ENCODE measurements around the gene CIAPIN1. TPM values are rescaled to one million over a fixed set of nuclear protein-coding genes. Genes with fewer than 3 reads are reported as not detected.

The CIAPIN1 gene
- total and polyA plus RNA-seq, 2 of the 4 experiments (the other 2 are of a cell fraction), result 41.6 to 47.7 TPM

DNA sequence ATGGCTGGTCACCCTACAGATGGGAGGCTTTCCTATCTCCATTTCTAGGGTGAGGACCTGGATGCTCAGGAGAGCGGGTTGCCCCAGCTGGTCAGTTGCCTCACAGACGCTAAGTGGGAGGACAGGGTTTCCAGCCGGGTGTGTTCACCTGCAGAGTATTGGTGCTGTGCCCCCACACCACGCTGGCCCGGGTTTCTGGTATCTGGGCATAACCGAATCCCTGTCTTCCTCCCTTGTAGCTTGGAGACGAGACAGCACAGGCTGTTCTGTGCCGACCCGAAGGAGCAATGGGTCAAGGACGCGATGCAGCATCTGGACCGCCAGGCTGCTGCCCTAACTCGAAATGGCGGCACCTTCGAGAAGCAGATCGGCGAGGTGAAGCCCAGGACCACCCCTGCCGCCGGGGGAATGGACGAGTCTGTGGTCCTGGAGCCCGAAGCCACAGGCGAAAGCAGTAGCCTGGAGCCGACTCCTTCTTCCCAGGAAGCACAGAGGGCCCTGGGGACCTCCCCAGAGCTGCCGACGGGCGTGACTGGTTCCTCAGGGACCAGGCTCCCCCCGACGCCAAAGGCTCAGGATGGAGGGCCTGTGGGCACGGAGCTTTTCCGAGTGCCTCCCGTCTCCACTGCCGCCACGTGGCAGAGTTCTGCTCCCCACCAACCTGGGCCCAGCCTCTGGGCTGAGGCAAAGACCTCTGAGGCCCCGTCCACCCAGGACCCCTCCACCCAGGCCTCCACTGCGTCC is 65.2 kb downstream of the CIAPIN1 start:
- WGBS, 2 experiments (ENCODE audit: extremely low coverage in 2 of 2, insufficient read length in 1 of 2), result 95% methylated on average over 14 of the region's 35 CpGs; no CpG with 5 or more reads in 1 of the 2 experiments
- no peaks in the 10 kb centered on the region for H3K9me3 ChIP-seq (ENCODE audit: control insufficient read depth, insufficient read depth, low read length)
- intact Hi-C loops (cut with micrococcal nuclease), result no loop called here
- H4K8ac ChIP-seq (ENCODE audit: low read depth in 2 of 2, low read length in 2 of 2), result no peak overlapping the region
- POLR2A ChIA-PET (ENCODE audit: unreplicated experiment), result no interaction called here
- H3K23ac ChIP-seq (ENCODE audit: low read depth, low read length), result no peak overlapping the region
- H2BK15ac ChIP-seq (ENCODE audit: low read depth, low read length), result no peak overlapping the region
- H3K56ac ChIP-seq (ENCODE audit: extremely low read depth, insufficient read depth, low read length), result no peak overlapping the region
- peaks cover 7% of the 10 kb centered on the region; the same call in 1 of the 2 replicates for H3K4me1 ChIP-seq (ENCODE audit: control insufficient read depth, insufficient read depth, low read length)
- no peak overlapping the region for H3K27ac ChIP-seq (ENCODE audit: insufficient read depth, low read length)
- H2BK20ac ChIP-seq (ENCODE audit: low read depth, low read length), result no peak overlapping the region
- no peak overlapping the region for H3K14ac ChIP-seq (replicated peaks; ENCODE audit: low read depth, low read length)
- no peak overlapping the region for H3K18ac ChIP-seq (ENCODE audit: low read depth, low read length)
- ATAC-seq (ENCODE audit: low read depth) (no peak), DNase-seq (no peak)
- no peak overlapping the region for H4K5ac ChIP-seq (ENCODE audit: low read depth, low read length)
- no peak for TF ChIP-seq CHD1 (IDR thresholded peaks at IDR 0.05; ENCODE audit: low read depth, low read length)
- no peak for TF ChIP-seq RAD21 (IDR thresholded peaks at IDR 0.05; ENCODE audit: low read length)
- no peak for TF ChIP-seq BHLHE40 (IDR thresholded peaks at IDR 0.05; ENCODE audit: low read depth, low read length)
- TF ChIP-seq SMC3 (IDR thresholded peaks at IDR 0.05; ENCODE audit: low read depth, low read length), result no peak
- TF ChIP-seq RFX5 (IDR thresholded peaks at IDR 0.05; ENCODE audit: low read depth, low read length), result no peak
- dilution Hi-C loops (cut with HindIII; ENCODE audit: low sequenced_read_pairs, unreplicated experiment), result no loop called here
- no peak overlapping the region for H3K9ac ChIP-seq (ENCODE audit: low read depth, low read length)
- no peak overlapping the region for H2BK5ac ChIP-seq (ENCODE audit: low read depth, low read length, poor library complexity, severe bottlenecking)
- in situ Hi-C loops (cut with MboI; ENCODE audit: low sequenced_read_pairs), result no loop called here
- CTCF ChIA-PET, result no interaction called here
- no peak overlapping the region for H3K4ac ChIP-seq (ENCODE audit: low read depth, low read length)
- H3K4me2 ChIP-seq (ENCODE audit: low read depth, low read length), result no peak overlapping the region
- no peaks in the 10 kb centered on the region for H3K79me1 ChIP-seq (ENCODE audit: low read depth in 1 of 2, low read length in 2 of 2)
- H2AK5ac ChIP-seq (ENCODE audit: low read depth, low read length), result no peak overlapping the region
- H3K27me3 ChIP-seq (ENCODE audit: control insufficient read depth, insufficient read depth, low read length), result peaks cover 7% of the 10 kb centered on the region
- no peak overlapping the region for H4K91ac ChIP-seq (ENCODE audit: insufficient read depth, low read depth, low read length)
- no peaks in the 10 kb centered on the region for H3K9me1 ChIP-seq (ENCODE audit: insufficient read depth, low read length)
- no peaks in the 10 kb centered on the region for H4K20me1 ChIP-seq (ENCODE audit: insufficient read depth, low read length)
- peak overlapping the region; percentile 15 for H2AK9ac ChIP-seq (replicated peaks; ENCODE audit: low read depth, low read length, poor library complexity)
- H2AFZ ChIP-seq (replicated peaks; ENCODE audit: low read length, poor library complexity), result no peak overlapping the region
- no peaks in the 10 kb centered on the region for H3K36me3 ChIP-seq (ENCODE audit: control insufficient read depth, insufficient read depth, low read length)
- BruUV-seq (replicated peaks), result no TSS peak
- H2BK120ac ChIP-seq (ENCODE audit: low read depth, low read length), result no peak overlapping the region
- H3K4me3 ChIP-seq (ENCODE audit: insufficient read depth, low read depth, low read length), result no peak overlapping the region
